Measurements from ENCODE around the gene KDM2B. TPM values are rescaled to one million over a fixed set of nuclear protein-coding genes. Genes with fewer than 3 reads are reported as not detected.
A peak's percentile ranks its signal among the peaks of the same experiment; 100 is the strongest.

Gene KDM2B
- total and polyA plus RNA-seq, 2 of the 8 experiments (the other 6 are each of a cell fraction or from before 2014, with no cell fraction given) = 111 to 162 TPM

DNA sequence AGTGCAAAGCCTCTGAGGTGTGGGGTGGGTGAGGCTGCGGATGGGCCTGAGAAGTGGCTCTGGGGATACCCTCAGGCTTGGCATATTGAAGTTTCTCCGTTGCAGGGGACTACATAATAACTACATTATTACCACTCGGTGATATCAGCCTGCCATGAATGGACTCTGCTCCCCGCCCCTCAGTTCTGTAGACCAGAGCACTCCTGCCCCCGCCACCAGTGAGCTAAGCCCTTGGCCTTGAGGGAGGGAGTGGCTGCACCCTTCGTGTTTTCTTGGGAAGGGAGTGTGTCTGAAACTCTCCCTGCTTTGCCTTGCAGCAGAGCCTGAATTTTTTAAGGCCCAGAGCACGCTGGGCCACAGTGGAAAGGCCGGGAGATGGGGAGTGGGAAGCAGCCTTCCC is 47.2 kb upstream of the KDM2B start:
- H3K23ac ChIP-seq (ENCODE audit: insufficient read length) = no peak overlapping the region
- H4K5ac ChIP-seq (ENCODE audit: insufficient read length, low read depth, low read length) = no peak overlapping the region
- H4K20me1 ChIP-seq (replicated peaks in 1 of 2; ENCODE audit: control insufficient read depth in 1 of 2, insufficient read depth in 2 of 2, low read length in 2 of 2) = peaks cover 13 to 16% of the 10 kb centered on the region in 2 experiments
- H2BK20ac ChIP-seq (ENCODE audit: low read length) = no peak overlapping the region
- POLR2A ChIA-PET (ENCODE audit: partially characterized antibody) = interaction anchor here (0.9 to 15.7 kb wide), 15 partner anchors 8 to 85 kb away, joined by 3 to 374 read pairs (median 7); partner anchors contain the start of genes KDM2B and MORN3
- peaks cover 14 to 27% (median 16%) of the 10 kb centered on the region in 4 experiments for H3K4me1 ChIP-seq (replicated peaks in 1 of 4; ENCODE audit: control insufficient read depth in 3 of 4, insufficient read depth in 4 of 4, low read length in 3 of 4)
- H3K27ac ChIP-seq (ENCODE audit: low read depth, low read length) = no peak overlapping the region
- no peak overlapping the region for H3K18ac ChIP-seq (ENCODE audit: extremely low read depth, low read length)
- peaks cover 5 to 58% of the 10 kb centered on the region in 2 experiments for H3K79me2 ChIP-seq (ENCODE audit: control insufficient read depth in 1 of 2, insufficient read depth in 2 of 2, low read length in 2 of 2)
- FAIRE-seq = no peak
- no peak overlapping the region; the same call in 1 of the 2 replicates for H2AK5ac ChIP-seq (ENCODE audit: low read depth, low read length)
- no peak overlapping the region for H2BK120ac ChIP-seq (replicated peaks; ENCODE audit: low read depth, low read length)
- peaks cover 22% of the 10 kb centered on the region for H3K79me1 ChIP-seq (ENCODE audit: low read depth, low read length)
- no peak overlapping the region for H3K4ac ChIP-seq (replicated peaks; ENCODE audit: insufficient read length, low read depth, low read length)
- peak overlapping the region; percentile 85 to 91 for H3K4me2 ChIP-seq (ENCODE audit: insufficient read depth in 1 of 2, low read depth in 2 of 2, low read length in 2 of 2)
- H2BK15ac ChIP-seq (ENCODE audit: low read length) = 0 out of 2 replicates have a peak overlapping the region, but pooled peaks have one; percentile 31
- no peaks in the 10 kb centered on the region for H3K9me3 ChIP-seq (ENCODE audit: insufficient read depth in 2 of 2, low read depth in 1 of 2, low read length in 1 of 2)
- H3K9ac ChIP-seq (replicated peaks in 1 of 4; ENCODE audit: extremely low read depth in 1 of 4, low read depth in 3 of 4, low read length in 3 of 4) = no peak overlapping the region
- 0 out of 2 replicates have a peak overlapping the region, but pooled peaks have one; percentile 75 for H2BK5ac ChIP-seq (ENCODE audit: low read depth, low read length)
- no peak overlapping the region for H2BK12ac ChIP-seq (ENCODE audit: low read depth, low read length)
- H4K8ac ChIP-seq (ENCODE audit: extremely low read depth, insufficient read depth, low read length) = no peak overlapping the region
- H4K91ac ChIP-seq (replicated peaks; ENCODE audit: insufficient read length, low read length) = no peak overlapping the region
- no peak overlapping the region for H3K14ac ChIP-seq (ENCODE audit: insufficient read length)
- H3K56ac ChIP-seq (replicated peaks; ENCODE audit: insufficient read length, low read depth, low read length) = no peak overlapping the region
- DNase-seq (ENCODE audit: low read depth in 1 of 2, low spot score in 2 of 2) = no peak
- no peak overlapping the region for H2AFZ ChIP-seq (ENCODE audit: low read length)
- H3K4me3 ChIP-seq (ENCODE audit: extremely low read depth in 1 of 4, insufficient read depth in 2 of 4, low read depth in 3 of 4, low read length in 4 of 4) = peak overlapping the region; percentile 61 to 93 (median 79); a peak in 7 of 8 replicates
- 74% methylated on average over 8 of the region's 8 CpGs; no CpG with 5 or more reads in 1 of the 2 experiments for WGBS, 2 experiments (ENCODE audit: extremely low coverage in 1 of 2, insufficient coverage in 1 of 2, insufficient read length in 1 of 2, insufficient replicate concordance in 2 of 2, low coverage in 1 of 2, low lambda C conversion rate in 2 of 2, missing lambda C conversion rate in 1 of 2)
- no peaks in the 10 kb centered on the region; a peak in 1 of 8 replicates for H3K36me3 ChIP-seq (ENCODE audit: control insufficient read depth in 2 of 4, insufficient read depth in 4 of 4, low read length in 3 of 4)
- peaks cover 11% of the 10 kb centered on the region; the same call in 1 of the 2 replicates for H3K23me2 ChIP-seq (ENCODE audit: low read depth, low read length)
- no peaks in the 10 kb centered on the region for H3K27me3 ChIP-seq (replicated peaks in 1 of 4; ENCODE audit: control insufficient read depth in 3 of 4, extremely low read depth in 1 of 4, insufficient read depth in 3 of 4, low read length in 3 of 4)
- CTCF ChIA-PET (ENCODE audit: partially characterized antibody) = interaction anchor here (0.8 to 7.1 kb wide), 20 partner anchors 9 to 168 kb away, joined by 3 to 50 read pairs (median 4); partner anchors contain the start of gene MORN3
- TF ChIP-seq RAD21 (IDR thresholded peaks at IDR 0.05 in 1 of 2, conservative IDR thresholded peaks at IDR 0.05 in 1 of 2; ENCODE audit: low read depth in 2 of 2, low read length in 2 of 2) = no peak
- TF ChIP-seq, protein P1, sequence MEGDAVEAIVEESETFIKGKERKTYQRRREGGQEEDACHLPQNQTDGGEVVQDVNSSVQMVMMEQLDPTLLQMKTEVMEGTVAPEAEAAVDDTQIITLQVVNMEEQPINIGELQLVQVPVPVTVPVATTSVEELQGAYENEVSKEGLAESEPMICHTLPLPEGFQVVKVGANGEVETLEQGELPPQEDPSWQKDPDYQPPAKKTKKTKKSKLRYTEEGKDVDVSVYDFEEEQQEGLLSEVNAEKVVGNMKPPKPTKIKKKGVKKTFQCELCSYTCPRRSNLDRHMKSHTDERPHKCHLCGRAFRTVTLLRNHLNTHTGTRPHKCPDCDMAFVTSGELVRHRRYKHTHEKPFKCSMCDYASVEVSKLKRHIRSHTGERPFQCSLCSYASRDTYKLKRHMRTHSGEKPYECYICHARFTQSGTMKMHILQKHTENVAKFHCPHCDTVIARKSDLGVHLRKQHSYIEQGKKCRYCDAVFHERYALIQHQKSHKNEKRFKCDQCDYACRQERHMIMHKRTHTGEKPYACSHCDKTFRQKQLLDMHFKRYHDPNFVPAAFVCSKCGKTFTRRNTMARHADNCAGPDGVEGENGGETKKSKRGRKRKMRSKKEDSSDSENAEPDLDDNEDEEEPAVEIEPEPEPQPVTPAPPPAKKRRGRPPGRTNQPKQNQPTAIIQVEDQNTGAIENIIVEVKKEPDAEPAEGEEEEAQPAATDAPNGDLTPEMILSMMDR (IDR thresholded peaks at IDR 0.05; ENCODE audit: control extremely low read depth in 1 of 3, insufficient read depth in 1 of 3, low read depth in 1 of 3, low read length in 3 of 3) = no peak
- TF ChIP-seq BCL11A (IDR thresholded peaks at IDR 0.05; ENCODE audit: low read depth in 2 of 2, low read length in 2 of 2) = no peak
- TF ChIP-seq BACH1 (IDR thresholded peaks at IDR 0.05; ENCODE audit: low read length) = no peak
- TF ChIP-seq, protein P2, sequence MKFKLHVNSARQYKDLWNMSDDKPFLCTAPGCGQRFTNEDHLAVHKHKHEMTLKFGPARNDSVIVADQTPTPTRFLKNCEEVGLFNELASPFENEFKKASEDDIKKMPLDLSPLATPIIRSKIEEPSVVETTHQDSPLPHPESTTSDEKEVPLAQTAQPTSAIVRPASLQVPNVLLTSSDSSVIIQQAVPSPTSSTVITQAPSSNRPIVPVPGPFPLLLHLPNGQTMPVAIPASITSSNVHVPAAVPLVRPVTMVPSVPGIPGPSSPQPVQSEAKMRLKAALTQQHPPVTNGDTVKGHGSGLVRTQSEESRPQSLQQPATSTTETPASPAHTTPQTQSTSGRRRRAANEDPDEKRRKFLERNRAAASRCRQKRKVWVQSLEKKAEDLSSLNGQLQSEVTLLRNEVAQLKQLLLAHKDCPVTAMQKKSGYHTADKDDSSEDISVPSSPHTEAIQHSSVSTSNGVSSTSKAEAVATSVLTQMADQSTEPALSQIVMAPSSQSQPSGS (IDR thresholded peaks at IDR 0.05; ENCODE audit: low read length) = no peak
- TF ChIP-seq RXRA (IDR thresholded peaks at IDR 0.05; ENCODE audit: insufficient read depth, low read depth, low read length) = no peak
- TF ChIP-seq GTF2F1 (IDR thresholded peaks at IDR 0.05; ENCODE audit: borderline replicate concordance, low read depth, low read length) = no peak
- TF ChIP-seq NRF1 (IDR thresholded peaks at IDR 0.05; ENCODE audit: low read depth, low read length) = no peak
